Liver (tissue), 9 donors: ENCODE measurements around the gene ZNF778. TPM values are rescaled to one million over a fixed set of nuclear protein-coding genes. Genes with fewer than 3 reads are reported as not detected.
A peak's percentile ranks its signal among the peaks of the same experiment; 100 is the strongest.
"Not testable (repeated sequence)": the region's sequence is repeated elsewhere in the genome, so short reads cannot be mapped to it uniquely, and the experiment has no call there.

Source experiments
- DNase-seq: peaks from one replicate; pipeline ENCODE4 v3.0.0-alpha.2; 2017; ENCODE audit warnings: low spot score
- H3K27ac ChIP-seq, 2 donors: one replicate each; pipeline ENCODE4 v1.7.0; 2013; ENCODE audit warnings: inconsistent platforms in 2 of 2, low read length in 2 of 2, control low read depth in 1 of 2, low read depth in 1 of 2, mild to moderate bottlenecking in 1 of 2
- H3K27me3 ChIP-seq, 4 donors: one replicate each; pipeline versions ENCODE4 v1.6.1 to v1.7.0; 2013; ENCODE audit warnings: low read length in 3 of 4, inconsistent platforms in 1 of 4, mild to moderate bottlenecking in 1 of 4, moderate library complexity in 1 of 4; ENCODE audit not compliant: control insufficient read depth in 4 of 4, insufficient read depth in 4 of 4
- H3K36me3 ChIP-seq, 4 donors: one replicate each; pipeline versions ENCODE4 v1.6.1 to v1.7.0; 2013; ENCODE audit warnings: low read length in 3 of 4, mild to moderate bottlenecking in 3 of 4, low read depth in 1 of 4, moderate library complexity in 1 of 4; ENCODE audit not compliant: control insufficient read depth in 4 of 4, insufficient read depth in 3 of 4
- H3K4me1 ChIP-seq, 4 donors: one replicate each; pipeline versions ENCODE4 v1.6.1 to v1.7.0; 2013; ENCODE audit warnings: low read length in 3 of 4, mild to moderate bottlenecking in 3 of 4, moderate library complexity in 1 of 4; ENCODE audit not compliant: control insufficient read depth in 4 of 4, insufficient read depth in 4 of 4
- H3K4me3 ChIP-seq, 3 donors: one replicate each; pipeline versions ENCODE4 v1.6.1 to v1.7.0; 2013; ENCODE audit warnings: low read length in 3 of 3, control low read depth in 1 of 3, low read depth in 1 of 3, mild to moderate bottlenecking in 1 of 3
- H3K9ac ChIP-seq, 2 donors: one replicate each; pipeline ENCODE4 v1.7.0; 2013; ENCODE audit warnings: low read length in 2 of 2, mild to moderate bottlenecking in 2 of 2, moderate library complexity in 2 of 2, control low read depth in 1 of 2, low read depth in 1 of 2
- H3K9me3 ChIP-seq, 4 donors: one replicate each; pipeline versions ENCODE4 v1.6.1 to v1.7.0; 2013; ENCODE audit warnings: low read length in 3 of 4; ENCODE audit not compliant: control insufficient read depth in 4 of 4
- EGR1 ChIP-seq, 2 donors: IDR thresholded peaks; 2 replicates each; pipeline ENCODE4 v1.6.1; 2016 to 2018; ENCODE audit warnings: antibody characterized with exemption in 2 of 2, low read depth in 2 of 2
- FOXA1 ChIP-seq: IDR thresholded peaks from 2 replicates; pipeline ENCODE4 v1.6.1; 2016; ENCODE audit warnings: antibody characterized with exemption
- FOXA2 ChIP-seq: IDR thresholded peaks from 2 replicates; pipeline ENCODE4 v1.6.1; 2016; ENCODE audit warnings: antibody characterized with exemption
- GABPA ChIP-seq, 2 donors: IDR thresholded peaks in 1 of 2; conservative IDR thresholded peaks in 1 of 2; 2 replicates each; pipeline ENCODE4 v1.6.1; 2016; ENCODE audit warnings: antibody characterized with exemption in 2 of 2, mild to moderate bottlenecking in 1 of 2, moderate library complexity in 1 of 2
- HNF4A ChIP-seq, 2 donors: conservative IDR thresholded peaks; 2 replicates each; pipeline ENCODE4 v1.6.1; 2016; ENCODE audit warnings: antibody characterized with exemption in 2 of 2, mild to moderate bottlenecking in 2 of 2
- HNF4G ChIP-seq: IDR thresholded peaks from 2 replicates; pipeline ENCODE4 v1.6.1; 2016; ENCODE audit warnings: antibody characterized with exemption
- JUND ChIP-seq, 2 donors: IDR thresholded peaks; 2 replicates each; pipeline ENCODE4 v1.6.1; 2016; ENCODE audit warnings: antibody characterized with exemption in 2 of 2
- NR2F2 ChIP-seq: IDR thresholded peaks from 2 replicates; pipeline ENCODE4 v1.6.1; 2016; ENCODE audit warnings: antibody characterized with exemption
- RAD21 ChIP-seq, 2 donors: IDR thresholded peaks; 2 replicates each; pipeline ENCODE4 v1.6.1; 2016; ENCODE audit warnings: antibody characterized with exemption in 2 of 2, mild to moderate bottlenecking in 2 of 2
- RXRA ChIP-seq, 2 donors: IDR thresholded peaks; 2 replicates each; pipeline ENCODE4 v1.6.1; 2017 to 2018; ENCODE audit warnings: antibody characterized with exemption in 2 of 2, mild to moderate bottlenecking in 1 of 2
- SP1 ChIP-seq: IDR thresholded peaks from 2 replicates; pipeline ENCODE4 v1.6.1; 2018; ENCODE audit warnings: antibody characterized with exemption, mild to moderate bottlenecking
- TAF1 ChIP-seq: conservative IDR thresholded peaks from 2 replicates; pipeline ENCODE4 v1.6.1; 2016; ENCODE audit warnings: antibody characterized with exemption, mild to moderate bottlenecking
- WGBS: extraction: QIAGEN DNeasy Blood & Tissue Kit; methylation state at CpG from one replicate; pipeline ENCODE4 v1.1.7; 2013; 5-methylcytosine and 5-hydroxymethylcytosine counted together
- polyA plus RNA-seq, 2 donors: library from polyadenylated mRNA; stranded (reverse) in 1 of 2; unstranded in 1 of 2; fragments of 200-250 nt in 1 of 2; fragments of >200 nt in 1 of 2; fragmentation: Nextera tagmentation in 1 of 2; extraction: Ambion mirVana in 1 of 2; gene quantifications; one replicate each; pipeline versions ENCODE4 v1.2.1 to v1.2.3, GENCODE V29; 2013 to 2015
- total RNA-seq, 2 donors: library from RNA; depleted of rRNA; stranded (reverse); fragments of >200 nt; gene quantifications; one replicate each; pipeline ENCODE4 v1.2.3, GENCODE V29; 2014
- TF ChIP-seq, protein P1 (sequence below): IDR thresholded peaks from 2 replicates; pipeline ENCODE4 v1.6.1; 2016; ENCODE audit warnings: antibody characterized with exemption, mild to moderate bottlenecking
- TF ChIP-seq, protein P2 (sequence below): fragments of 150-350 bp; IDR thresholded peaks from 2 replicates; pipeline ENCODE4 v1.5.1; 2017; ENCODE audit warnings: improper control_type of control experiment, low read depth, low read length; ENCODE audit not compliant: missing input control
- TF ChIP-seq, protein P3 (sequence below): IDR thresholded peaks from 2 replicates; pipeline ENCODE4 v1.6.1; 2016; ENCODE audit warnings: antibody characterized with exemption
- TF ChIP-seq, protein P4 (sequence below): IDR thresholded peaks from 2 replicates; pipeline ENCODE4 v1.6.1; 2016; ENCODE audit warnings: antibody characterized with exemption
- donor health status: healthy.
- donor health status: healthy.
- donor health status: healthy.
- donor health status: healthy.
- donor health status: healthy.

Gene ZNF778
- total and polyA plus RNA-seq, 4 donors, result 0.75 to 9.2 (median 4.2) TPM

DNA sequence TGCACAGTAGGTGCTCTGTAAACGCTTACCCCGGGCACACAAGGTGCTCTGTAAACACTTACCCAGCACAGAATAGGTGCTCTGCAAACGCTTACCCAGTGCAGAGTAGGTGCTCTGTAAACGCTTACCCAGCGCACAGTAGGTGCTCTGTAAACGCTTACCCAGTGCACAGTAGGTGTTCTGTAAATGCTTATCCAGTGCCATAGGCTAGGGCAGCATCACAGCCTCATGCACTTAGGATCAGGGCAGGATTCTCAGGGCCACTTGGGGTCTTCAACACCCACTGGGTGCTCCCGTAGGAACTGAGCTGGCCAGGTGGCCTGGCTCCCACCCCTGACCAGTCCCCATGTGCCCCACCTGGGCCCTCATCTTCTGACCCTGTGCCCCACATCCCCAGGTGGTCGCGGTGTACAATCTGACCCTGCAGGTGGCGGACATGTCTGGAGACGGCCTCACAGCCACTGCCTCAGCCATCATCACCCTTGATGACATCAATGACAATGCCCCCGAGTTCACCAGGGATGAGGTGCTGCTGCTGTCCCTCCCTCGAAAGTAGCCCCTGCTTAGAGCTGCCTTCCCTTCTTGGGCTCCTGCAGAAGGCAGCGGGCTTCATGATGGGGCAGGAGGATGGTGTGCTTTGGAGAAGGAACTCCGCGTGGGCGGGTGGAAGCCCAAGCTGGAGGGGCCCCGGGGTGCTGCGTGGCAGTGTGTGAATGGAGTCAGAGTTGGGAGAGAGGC lies 30.3 kb upstream of the ZNF778 start:
- H3K9ac ChIP-seq, result no peak overlapping the region
- peaks cover 0 to 3% (median 3%) of the 10 kb centered on the region in 4 donors for H3K4me1 ChIP-seq
- no peak overlapping the region for H3K27ac ChIP-seq
- WGBS, result 59% methylated on average over 19 of the region's 19 CpGs
- H3K9me3 ChIP-seq, result no peaks in the 10 kb centered on the region
- DNase-seq, result no peak
- H3K4me3 ChIP-seq, result no peak overlapping the region
- TF ChIP-seq HNF4A (conservative IDR thresholded peaks at IDR 0.05) (no peak), RXRA (IDR thresholded peaks at IDR 0.05) (peak in 1 of 2 donors; percentile 18), FOXA2 (no peak)
- no peaks in the 10 kb centered on the region for H3K27me3 ChIP-seq
- no peaks in the 10 kb centered on the region for H3K36me3 ChIP-seq

DNA sequence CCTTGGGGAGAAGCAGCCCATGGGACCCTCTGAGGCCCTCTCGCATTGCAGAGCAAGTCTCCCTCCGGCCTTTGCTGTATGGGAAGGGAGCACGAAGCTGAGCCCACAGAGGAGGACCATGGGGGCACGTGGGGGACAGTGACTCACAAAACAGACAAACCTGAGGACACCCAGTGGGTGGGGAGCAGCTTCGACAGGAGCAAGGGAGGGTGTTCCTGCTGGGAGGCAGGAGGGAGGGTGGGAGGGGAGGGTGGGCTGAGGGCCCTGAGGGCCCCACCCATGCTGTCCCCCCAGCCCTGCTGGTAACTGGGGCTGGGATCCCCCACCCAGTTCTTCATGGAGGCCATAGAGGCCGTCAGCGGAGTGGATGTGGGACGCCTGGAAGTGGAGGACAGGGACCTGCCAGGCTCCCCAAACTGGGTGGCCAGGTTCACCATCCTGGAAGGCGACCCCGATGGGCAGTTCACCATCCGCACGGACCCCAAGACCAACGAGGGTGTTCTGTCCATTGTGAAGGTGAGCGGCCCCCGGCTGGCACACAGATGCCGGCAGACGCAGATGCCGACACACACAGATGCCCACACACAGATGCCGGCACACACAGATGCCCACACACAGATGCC lies 29.6 kb upstream of the ZNF778 start:
- H3K36me3 ChIP-seq, result no peaks in the 10 kb centered on the region
- no peak for DNase-seq
- no peak overlapping the region for H3K27ac ChIP-seq
- H3K9ac ChIP-seq, result no peak overlapping the region
- 75% methylated on average over 19 of the region's 19 CpGs for WGBS
- no peak overlapping the region for H3K4me3 ChIP-seq
- H3K27me3 ChIP-seq, result no peaks in the 10 kb centered on the region
- H3K4me1 ChIP-seq, result peaks cover 0 to 5% (median 4%) of the 10 kb centered on the region in 4 donors
- no peaks in the 10 kb centered on the region for H3K9me3 ChIP-seq
- TF ChIP-seq SP1, result no peak
- no peak for TF ChIP-seq TAF1
- TF ChIP-seq HNF4G, result no peak
- TF ChIP-seq, protein P1, sequence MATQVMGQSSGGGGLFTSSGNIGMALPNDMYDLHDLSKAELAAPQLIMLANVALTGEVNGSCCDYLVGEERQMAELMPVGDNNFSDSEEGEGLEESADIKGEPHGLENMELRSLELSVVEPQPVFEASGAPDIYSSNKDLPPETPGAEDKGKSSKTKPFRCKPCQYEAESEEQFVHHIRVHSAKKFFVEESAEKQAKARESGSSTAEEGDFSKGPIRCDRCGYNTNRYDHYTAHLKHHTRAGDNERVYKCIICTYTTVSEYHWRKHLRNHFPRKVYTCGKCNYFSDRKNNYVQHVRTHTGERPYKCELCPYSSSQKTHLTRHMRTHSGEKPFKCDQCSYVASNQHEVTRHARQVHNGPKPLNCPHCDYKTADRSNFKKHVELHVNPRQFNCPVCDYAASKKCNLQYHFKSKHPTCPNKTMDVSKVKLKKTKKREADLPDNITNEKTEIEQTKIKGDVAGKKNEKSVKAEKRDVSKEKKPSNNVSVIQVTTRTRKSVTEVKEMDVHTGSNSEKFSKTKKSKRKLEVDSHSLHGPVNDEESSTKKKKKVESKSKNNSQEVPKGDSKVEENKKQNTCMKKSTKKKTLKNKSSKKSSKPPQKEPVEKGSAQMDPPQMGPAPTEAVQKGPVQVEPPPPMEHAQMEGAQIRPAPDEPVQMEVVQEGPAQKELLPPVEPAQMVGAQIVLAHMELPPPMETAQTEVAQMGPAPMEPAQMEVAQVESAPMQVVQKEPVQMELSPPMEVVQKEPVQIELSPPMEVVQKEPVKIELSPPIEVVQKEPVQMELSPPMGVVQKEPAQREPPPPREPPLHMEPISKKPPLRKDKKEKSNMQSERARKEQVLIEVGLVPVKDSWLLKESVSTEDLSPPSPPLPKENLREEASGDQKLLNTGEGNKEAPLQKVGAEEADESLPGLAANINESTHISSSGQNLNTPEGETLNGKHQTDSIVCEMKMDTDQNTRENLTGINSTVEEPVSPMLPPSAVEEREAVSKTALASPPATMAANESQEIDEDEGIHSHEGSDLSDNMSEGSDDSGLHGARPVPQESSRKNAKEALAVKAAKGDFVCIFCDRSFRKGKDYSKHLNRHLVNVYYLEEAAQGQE, result no peak
- no peak for TF ChIP-seq EGR1 (IDR thresholded peaks at IDR 0.05; ENCODE audit: low read depth in 2 of 2)
- TF ChIP-seq RXRA (IDR thresholded peaks at IDR 0.05), result no peak
- TF ChIP-seq, protein P2, sequence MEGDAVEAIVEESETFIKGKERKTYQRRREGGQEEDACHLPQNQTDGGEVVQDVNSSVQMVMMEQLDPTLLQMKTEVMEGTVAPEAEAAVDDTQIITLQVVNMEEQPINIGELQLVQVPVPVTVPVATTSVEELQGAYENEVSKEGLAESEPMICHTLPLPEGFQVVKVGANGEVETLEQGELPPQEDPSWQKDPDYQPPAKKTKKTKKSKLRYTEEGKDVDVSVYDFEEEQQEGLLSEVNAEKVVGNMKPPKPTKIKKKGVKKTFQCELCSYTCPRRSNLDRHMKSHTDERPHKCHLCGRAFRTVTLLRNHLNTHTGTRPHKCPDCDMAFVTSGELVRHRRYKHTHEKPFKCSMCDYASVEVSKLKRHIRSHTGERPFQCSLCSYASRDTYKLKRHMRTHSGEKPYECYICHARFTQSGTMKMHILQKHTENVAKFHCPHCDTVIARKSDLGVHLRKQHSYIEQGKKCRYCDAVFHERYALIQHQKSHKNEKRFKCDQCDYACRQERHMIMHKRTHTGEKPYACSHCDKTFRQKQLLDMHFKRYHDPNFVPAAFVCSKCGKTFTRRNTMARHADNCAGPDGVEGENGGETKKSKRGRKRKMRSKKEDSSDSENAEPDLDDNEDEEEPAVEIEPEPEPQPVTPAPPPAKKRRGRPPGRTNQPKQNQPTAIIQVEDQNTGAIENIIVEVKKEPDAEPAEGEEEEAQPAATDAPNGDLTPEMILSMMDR, result no peak
- no peak for TF ChIP-seq NR2F2
- no peak for TF ChIP-seq JUND (IDR thresholded peaks at IDR 0.05)
- TF ChIP-seq FOXA1, result no peak
- TF ChIP-seq, protein P3, sequence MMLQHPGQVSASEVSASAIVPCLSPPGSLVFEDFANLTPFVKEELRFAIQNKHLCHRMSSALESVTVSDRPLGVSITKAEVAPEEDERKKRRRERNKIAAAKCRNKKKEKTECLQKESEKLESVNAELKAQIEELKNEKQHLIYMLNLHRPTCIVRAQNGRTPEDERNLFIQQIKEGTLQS, result no peak
- no peak for TF ChIP-seq GABPA (IDR thresholded peaks at IDR 0.05 in 1 of 2, conservative IDR thresholded peaks at IDR 0.05 in 1 of 2)
- TF ChIP-seq RAD21 (IDR thresholded peaks at IDR 0.05), result no peak
- TF ChIP-seq, protein P4, sequence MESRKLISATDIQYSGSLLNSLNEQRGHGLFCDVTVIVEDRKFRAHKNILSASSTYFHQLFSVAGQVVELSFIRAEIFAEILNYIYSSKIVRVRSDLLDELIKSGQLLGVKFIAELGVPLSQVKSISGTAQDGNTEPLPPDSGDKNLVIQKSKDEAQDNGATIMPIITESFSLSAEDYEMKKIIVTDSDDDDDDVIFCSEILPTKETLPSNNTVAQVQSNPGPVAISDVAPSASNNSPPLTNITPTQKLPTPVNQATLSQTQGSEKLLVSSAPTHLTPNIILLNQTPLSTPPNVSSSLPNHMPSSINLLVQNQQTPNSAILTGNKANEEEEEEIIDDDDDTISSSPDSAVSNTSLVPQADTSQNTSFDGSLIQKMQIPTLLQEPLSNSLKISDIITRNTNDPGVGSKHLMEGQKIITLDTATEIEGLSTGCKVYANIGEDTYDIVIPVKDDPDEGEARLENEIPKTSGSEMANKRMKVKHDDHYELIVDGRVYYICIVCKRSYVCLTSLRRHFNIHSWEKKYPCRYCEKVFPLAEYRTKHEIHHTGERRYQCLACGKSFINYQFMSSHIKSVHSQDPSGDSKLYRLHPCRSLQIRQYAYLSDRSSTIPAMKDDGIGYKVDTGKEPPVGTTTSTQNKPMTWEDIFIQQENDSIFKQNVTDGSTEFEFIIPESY, result no peak
- no peak for TF ChIP-seq HNF4A (conservative IDR thresholded peaks at IDR 0.05)

DNA sequence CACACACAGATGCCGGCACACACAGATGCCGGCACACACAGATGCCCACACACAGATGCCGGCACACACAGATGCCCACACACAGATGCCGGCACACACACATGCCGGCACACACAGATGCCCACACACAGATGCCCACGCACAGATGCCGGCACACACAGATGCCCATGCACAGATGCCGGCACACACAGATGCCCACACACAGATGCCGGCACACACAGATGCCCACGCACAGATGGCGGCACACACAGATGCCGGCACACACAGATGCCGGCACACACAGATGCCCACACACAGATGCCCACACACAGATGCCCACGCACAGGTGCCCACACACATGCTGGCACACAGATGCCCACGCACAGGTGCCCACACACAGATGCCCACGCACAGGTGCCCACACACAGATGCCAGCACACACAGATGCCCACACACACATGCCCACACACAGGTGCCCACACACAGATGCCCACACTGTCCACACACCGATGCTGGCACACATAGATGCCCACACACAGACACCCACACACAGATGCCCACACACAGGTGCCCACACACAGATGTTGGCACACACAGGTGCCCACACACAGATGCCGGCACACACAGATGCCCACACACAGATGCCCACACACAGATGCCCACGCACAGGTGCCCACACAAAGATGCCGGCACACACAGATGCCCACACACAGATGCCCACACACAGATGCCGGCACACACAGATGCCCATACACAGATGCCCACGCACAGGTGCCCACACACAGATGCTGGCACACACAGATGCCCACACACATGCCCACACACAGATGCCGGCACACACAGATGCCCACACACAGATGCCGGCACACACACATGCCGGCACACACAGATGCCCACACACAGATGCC lies 28.8 kb upstream of the ZNF778 start:
- H3K4me3 ChIP-seq, H3K9me3 ChIP-seq, H3K27ac ChIP-seq, H3K27me3 ChIP-seq, H3K9ac ChIP-seq, DNase-seq, H3K4me1 ChIP-seq, H3K36me3 ChIP-seq: not testable (repeated sequence)
- WGBS, result 93% methylated on average over 25 of the region's 25 CpGs
